ENCODE results near the gene SHC3.

The SHC3 gene

GRCh38 chr9:89183146-89183545 is 4.5 kb upstream of the SHC3 start:
- no peak for DNase-seq

DNA sequence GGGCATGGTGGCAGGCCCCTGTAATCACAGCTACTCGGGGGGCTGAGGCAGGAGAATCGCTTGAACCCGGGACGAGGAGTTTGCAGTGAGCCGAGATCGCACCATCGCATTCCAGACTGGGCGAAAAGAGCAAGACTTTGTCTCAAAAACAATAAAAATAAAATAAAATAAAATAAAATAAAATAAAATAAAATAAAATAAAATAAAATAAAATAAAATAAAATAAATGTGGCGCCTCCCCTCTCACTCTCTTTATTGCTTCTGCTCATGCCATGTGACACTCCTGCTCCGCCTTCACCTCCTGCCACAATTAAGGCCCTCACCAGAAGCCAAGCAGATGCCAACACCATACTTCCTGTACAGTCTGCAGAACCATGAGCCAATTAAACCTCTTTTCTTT is 3.8 kb upstream of the SHC3 start:
- DNase-seq = no peak

DNA sequence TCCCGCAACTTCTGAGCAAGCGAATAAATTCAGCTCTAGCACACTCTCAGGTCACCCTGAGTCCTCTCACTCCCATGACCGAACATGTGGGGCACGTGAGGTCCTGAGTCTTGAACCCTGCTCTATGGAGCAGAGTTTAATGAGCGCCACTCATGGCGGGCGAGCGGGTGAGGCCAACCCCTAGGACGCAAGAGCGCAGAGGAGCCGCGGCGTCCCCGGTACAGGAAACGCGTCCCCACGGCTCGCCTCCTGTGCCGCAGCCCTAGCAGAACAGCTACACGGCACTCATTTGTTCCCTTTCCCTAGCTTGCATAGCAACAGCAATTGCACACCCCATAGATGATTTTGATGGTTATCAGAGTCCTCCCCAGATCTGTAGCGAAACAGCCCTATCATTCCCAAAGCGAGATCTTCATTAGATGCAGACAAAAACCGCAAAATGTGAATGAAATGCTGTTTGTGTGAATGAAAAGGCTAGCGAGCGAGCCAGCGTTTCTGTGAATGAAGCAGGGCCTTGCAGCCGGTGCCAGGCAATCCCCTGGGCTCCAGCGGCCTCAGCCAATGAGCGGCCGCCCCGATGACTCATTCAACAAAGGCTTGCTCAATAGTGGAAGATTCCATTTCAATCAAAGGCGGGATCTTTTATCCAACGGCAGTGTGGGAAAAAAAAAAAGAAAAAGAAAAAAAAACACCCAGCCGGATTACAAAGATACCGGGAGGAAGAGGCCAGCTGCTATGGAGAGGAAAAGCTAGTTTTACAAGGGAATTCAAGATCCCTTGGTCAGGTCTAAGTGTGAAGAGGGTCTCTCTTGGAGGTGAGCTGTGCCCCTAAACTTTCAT is 1.5 kb upstream of the SHC3 start:
- DNase-seq = peak; percentile 95

DNA sequence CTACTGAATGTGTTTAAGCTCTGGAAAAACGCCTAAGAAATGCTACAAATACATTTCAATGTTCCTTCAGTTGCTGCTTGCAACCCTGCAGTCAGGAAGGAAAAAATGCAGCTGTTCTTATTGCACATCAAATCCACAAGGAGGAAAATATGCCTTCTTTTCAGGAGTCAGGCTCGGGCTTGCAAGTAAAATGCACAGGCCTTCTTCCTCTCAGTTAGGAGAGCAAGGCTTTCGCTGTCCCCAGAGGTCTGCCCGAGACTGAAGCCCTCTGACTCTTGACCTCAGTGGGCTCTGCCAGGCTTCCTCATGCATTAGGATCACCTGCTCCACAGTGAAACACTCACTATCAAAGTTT is 899 bp upstream of the SHC3 start:
- DNase-seq = no peak

GRCh38 chr9:89178830-89179539 is 367 bp upstream of the SHC3 start:
- no peak for DNase-seq

DNA sequence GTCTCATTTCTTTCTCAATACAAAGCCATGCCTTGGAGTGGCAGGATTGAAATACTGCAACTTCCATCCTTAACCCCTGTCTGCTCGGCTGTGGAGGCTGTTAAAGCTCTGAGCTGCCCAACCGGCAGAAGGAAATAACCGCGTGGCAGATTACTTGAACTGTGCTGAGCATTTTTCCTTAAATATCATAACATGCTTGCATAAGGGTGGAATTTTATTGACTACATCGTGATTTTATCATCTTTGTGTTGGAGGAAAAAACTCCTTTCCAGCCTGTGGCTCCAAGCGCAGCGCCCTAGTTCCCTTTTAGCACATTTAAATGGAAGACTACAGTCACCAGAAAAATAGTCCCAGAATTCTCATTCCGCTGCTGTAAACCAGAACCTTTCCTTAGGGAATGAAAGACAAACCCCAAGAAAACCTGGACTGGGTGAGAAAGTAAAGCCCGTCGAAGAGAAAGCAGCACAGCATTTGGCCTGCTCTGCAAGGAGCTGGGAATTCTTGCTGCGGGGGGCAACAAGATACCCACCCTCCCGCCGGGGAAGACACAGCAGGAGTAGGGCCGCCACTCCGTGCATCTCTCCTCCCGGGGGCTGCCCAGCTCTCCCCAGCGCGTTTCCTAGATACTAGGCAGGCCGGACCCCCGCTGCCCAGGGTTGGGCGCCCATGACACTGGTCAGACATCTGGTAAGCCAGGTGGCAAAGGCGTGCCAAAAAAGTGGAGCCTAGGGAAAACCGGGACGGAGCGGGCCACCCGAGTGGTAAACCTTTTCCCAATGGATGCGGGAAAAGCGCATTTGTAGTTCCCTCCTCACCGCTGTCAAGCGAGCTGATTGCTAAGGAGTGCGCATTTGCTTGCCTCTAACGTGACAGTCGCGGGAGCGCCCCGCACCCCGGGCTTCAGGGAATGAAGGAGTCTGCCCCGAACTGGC is 1.3 kb downstream of the SHC3 start:
- peak; percentile 66 for DNase-seq

DNA sequence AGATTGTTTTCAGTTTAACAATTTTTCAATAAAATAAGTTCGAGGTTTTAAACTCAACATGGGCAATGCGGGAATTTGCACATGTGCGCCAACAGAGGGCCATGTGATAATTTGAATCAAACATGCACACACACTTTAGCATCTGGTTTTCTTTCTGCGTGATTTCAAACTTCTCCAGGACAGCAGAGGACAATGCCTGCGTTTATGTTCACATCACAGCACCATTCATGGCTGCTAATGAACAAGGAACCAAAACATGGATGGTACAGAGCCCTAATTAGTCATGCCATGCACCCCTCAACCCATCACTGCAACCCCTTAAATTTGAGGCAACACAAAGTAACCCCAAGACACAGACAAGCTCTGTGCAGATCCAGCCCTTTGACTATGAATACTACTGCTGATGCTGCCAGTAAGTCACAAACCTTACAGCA is 2.8 kb downstream of the SHC3 start:
- peak; percentile 22 for DNase-seq

- DNase-seq = no peak
Observed at GRCh38 chr9:89174291-89174690, 4.3 kb downstream of the SHC3 start.

- DNase-seq = no peak
Observed at GRCh38 chr9:89173072-89173471, 5.5 kb downstream of the SHC3 start.

GRCh38 chr9:89172398-89172797 is 6.2 kb downstream of the SHC3 start:
- no peak for DNase-seq

- DNase-seq = no peak
Observed at GRCh38 chr9:89171693-89172092, 6.9 kb downstream of the SHC3 start.

GRCh38 chr9:89171231-89171630 is 7.4 kb downstream of the SHC3 start:
- DNase-seq = no peak

DNA sequence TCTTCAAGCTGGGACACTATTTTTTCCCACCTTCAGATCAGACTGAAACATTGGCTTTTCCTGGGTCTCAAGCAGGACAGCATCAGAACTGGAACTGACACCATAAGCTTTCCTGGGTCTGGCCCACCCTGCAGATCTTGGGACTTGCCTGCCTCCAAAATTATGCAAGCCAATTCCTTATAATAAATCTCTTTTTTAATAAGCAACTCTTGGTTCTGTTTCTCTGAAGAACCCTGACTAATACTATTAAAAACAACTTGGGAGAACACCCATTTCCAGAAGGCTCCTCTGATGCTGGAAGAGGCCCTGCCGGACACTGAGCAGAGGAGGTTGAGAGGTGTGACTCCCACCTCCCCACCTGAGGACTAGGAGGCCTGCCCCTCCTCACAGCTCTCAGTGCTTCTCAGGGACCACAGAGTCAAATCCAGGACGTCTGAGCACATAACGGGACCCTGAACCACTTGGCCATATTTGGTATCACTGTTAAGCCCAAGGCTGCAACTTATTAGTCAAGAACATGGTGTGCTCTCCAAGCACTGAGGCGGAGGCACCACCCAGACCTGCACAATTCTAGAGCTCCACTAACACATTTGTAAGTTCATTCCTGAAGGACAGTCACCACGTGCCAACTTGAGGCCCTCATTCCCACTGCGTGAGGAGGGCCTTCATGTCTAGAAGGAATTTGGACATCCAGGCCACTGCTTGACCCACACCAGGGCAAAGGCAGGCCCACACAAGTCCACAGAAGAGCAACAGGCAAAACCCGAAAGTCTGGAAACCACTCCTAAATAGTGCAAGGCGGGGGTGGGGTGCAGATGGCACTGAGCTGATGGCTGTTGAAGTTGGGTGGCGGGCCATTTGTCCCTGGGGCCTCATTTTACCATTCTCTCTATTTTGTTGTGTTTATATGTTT is 9.5 kb downstream of the SHC3 start:
- DNase-seq = no peak

DNA sequence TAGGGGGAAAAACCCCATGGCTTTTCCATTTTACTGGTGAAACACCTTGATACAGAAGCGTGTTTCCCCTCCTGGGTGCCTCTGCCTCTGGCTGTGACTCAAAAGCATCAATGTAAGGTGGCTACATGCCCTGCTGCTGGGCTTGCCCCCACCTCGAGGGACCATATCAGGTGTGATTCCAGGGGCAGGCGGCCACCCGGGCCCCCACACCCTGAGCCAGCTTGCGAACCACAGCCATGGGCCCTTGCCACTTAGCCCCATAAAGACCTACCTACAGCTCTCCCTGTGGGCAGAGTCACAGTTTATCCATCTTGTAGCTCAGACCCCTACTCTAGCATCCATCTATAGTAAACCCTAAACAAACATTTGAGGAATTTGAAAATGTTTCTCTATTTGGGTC is 10.8 kb downstream of the SHC3 start:
- DNase-seq = no peak

DNA sequence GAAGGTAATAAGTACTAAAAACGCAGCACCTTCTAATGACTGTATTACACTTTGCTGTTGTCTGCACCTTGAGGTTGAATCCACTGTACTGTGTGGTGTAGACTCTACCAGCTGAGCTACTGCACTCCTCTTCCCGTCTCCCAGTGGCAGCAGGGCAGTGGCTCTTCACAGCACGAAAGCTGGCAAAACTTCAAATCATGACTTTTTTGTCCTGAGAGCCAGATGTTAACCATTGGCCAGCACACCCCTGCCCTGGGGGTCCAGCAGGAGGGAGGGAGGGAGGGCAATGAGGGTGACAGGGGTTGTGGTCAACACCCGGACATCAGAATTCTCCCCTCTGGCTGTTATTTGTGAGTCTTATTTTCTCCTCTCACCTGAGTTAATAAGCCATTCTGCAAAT is 11.8 kb downstream of the SHC3 start:
- no peak for DNase-seq

- DNase-seq = no peak
Observed at GRCh38 chr9:89165880-89166279, 12.7 kb downstream of the SHC3 start.

- DNase-seq = no peak
Observed at GRCh38 chr9:89165341-89165740, 13.3 kb downstream of the SHC3 start.

DNA sequence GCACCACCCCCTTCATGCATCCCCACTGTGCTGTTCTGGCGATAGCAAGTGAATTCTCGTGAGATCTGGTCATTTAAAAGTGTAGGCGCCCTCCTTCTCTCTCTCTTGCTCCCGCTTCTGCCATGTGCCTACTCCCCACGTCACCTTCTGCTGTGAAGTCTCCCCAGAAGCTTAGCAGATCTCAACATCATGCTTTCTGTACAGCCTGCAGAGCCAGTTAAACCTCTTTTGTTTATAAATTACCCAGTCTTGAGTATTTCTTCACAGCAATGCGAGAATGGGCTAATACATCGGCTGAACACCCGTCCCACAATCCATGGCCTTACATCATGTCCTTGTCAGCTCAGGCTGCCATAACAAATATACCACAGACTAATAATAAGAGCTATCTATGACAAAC is 17.4 kb downstream of the SHC3 start:
- no peak for DNase-seq

- DNase-seq = no peak
Observed at GRCh38 chr9:89160806-89161205, 17.8 kb downstream of the SHC3 start.

- DNase-seq = no peak
Observed at GRCh38 chr9:89154651-89155336, 23.8 kb downstream of the SHC3 start.

GRCh38 chr9:89154218-89154617 is 24.4 kb downstream of the SHC3 start:
- DNase-seq = no peak
